SK-N-SH (cell line): ENCODE measurements around the gene SHB. TPM values are rescaled to one million over a fixed set of nuclear protein-coding genes. Genes with fewer than 3 reads are reported as not detected.

Experiments
- CTCF ChIA-PET: fragments of 300-600, 350-600 bp; formaldehyde crosslinking; extraction: SDS; loops from one replicate; lab custom pipeline; 2021; lab: Yijun Ruan, JAX
- POLR2A ChIA-PET: fragments of 350-600 bp; sonication (Branson Sonifier 250); formaldehyde crosslinking; extraction: SDS; loops from one replicate; lab custom pipeline; 2020; ENCODE audit warnings: antibody characterized with exemption, inconsistent platforms; lab: Yijun Ruan, JAX
- DNase-seq: peaks from one replicate; pipeline ENCODE4 v3.0.0; 2012
- H2AFZ ChIP-seq: fragments of 200-600 bp; sonication (generic); 2 replicates; pipeline ENCODE4 v1.8.1; 2016; ENCODE audit warnings: antibody characterized with exemption, mild to moderate bottlenecking, low read depth
- H3F3A ChIP-seq: fragments of 200-600 bp; sonication (generic); replicated peaks from 2 replicates; pipeline ENCODE3; 2016; ENCODE audit warnings: antibody characterized with exemption, mild to moderate bottlenecking; ENCODE audit not compliant: insufficient read depth
- H3K27ac ChIP-seq, 2 experiments: fragments of 200-500 bp in 1 of 2; fragments of 200-600 bp in 1 of 2; sonication (Bioruptor generic) in 1 of 2; sonication (generic), shearing (Covaris generic) in 1 of 2; 2 replicates each; pipeline versions ENCODE4 v1.5.1 to v1.6.1; 2014 to 2016; ENCODE audit warnings: low read depth in 2 of 2, inconsistent platforms in 1 of 2, low read length in 1 of 2, mild to moderate bottlenecking in 1 of 2, mixed read lengths in 1 of 2
- H3K27me3 ChIP-seq: fragments of 200-600 bp; sonication (generic), shearing (Covaris generic); 2 replicates; pipeline ENCODE4 v1.6.1; 2016; ENCODE audit warnings: mixed run types; ENCODE audit not compliant: insufficient read depth
- H3K36me3 ChIP-seq, 2 experiments: fragments of 200-500 bp in 1 of 2; fragments of 200-600 bp in 1 of 2; sonication (Bioruptor generic) in 1 of 2; sonication (generic) in 1 of 2; replicated peaks in 1 of 2; 2 replicates each; pipeline versions ENCODE3 to v1.5.1; 2014 to 2016; ENCODE audit warnings: low read length in 1 of 2, mild to moderate bottlenecking in 1 of 2; ENCODE audit not compliant: insufficient read depth in 2 of 2, control insufficient read depth in 1 of 2
- H3K4me1 ChIP-seq, 2 experiments: fragments of 200-500 bp in 1 of 2; fragments of 200-600 bp in 1 of 2; sonication (Bioruptor generic) in 1 of 2; sonication (generic), shearing (Covaris generic) in 1 of 2; 2 replicates each; pipeline versions ENCODE4 v1.5.1 to v1.6.1; 2014 to 2016; ENCODE audit warnings: low read depth in 1 of 2, low read length in 1 of 2, mixed run types in 1 of 2; ENCODE audit not compliant: insufficient read depth in 2 of 2, control insufficient read depth in 1 of 2
- H3K4me2 ChIP-seq: fragments of 200-600 bp; sonication (generic), shearing (Covaris generic); 2 replicates; pipeline ENCODE4 v1.6.1; 2017; ENCODE audit warnings: mixed run types
- H3K4me3 ChIP-seq, 2 experiments: fragments of 200-500 bp in 1 of 2; fragments of 200-600 bp in 1 of 2; sonication (Bioruptor generic) in 1 of 2; sonication (generic), shearing (Covaris generic) in 1 of 2; 2 replicates each; pipeline versions ENCODE4 v1.5.1 to v1.8.1; 2014 to 2016; ENCODE audit warnings: low read depth in 2 of 2, inconsistent platforms in 1 of 2, low read length in 1 of 2, mild to moderate bottlenecking in 1 of 2, mixed read lengths in 1 of 2, moderate library complexity in 1 of 2
- H3K79me2 ChIP-seq: fragments of 200-600 bp; sonication (generic); 2 replicates; pipeline ENCODE4 v1.8.1; 2017; ENCODE audit warnings: mild to moderate bottlenecking; ENCODE audit not compliant: insufficient read depth
- H3K9ac ChIP-seq: fragments of 200-600 bp; sonication (generic); 2 replicates; pipeline ENCODE4 v1.6.1; 2017; ENCODE audit warnings: mixed run types
- H3K9me2 ChIP-seq: fragments of 200-600 bp; sonication (generic); 2 replicates; pipeline ENCODE4 v1.6.1; 2017; ENCODE audit warnings: mixed run types
- H3K9me3 ChIP-seq: fragments of 200-600 bp; sonication (generic); 2 replicates; pipeline ENCODE4 v1.6.1; 2017; ENCODE audit warnings: mixed run types, mild to moderate bottlenecking, moderate library complexity
- H4K20me1 ChIP-seq: fragments of 200-600 bp; sonication (generic); 2 replicates; pipeline ENCODE4 v1.6.1; 2017; ENCODE audit warnings: mild to moderate bottlenecking, mixed run types; ENCODE audit not compliant: insufficient read depth
- CHD2 ChIP-seq: fragments of 150-350 bp; IDR thresholded peaks from 2 replicates; pipeline ENCODE4 v1.6.1; 2018; ENCODE audit warnings: low read length; ENCODE audit not compliant: partially characterized antibody
- CTCF ChIP-seq: fragments of 200-600 bp; sonication (generic); IDR thresholded peaks from 2 replicates; pipeline ENCODE4 v1.6.1; 2017; ENCODE audit warnings: antibody characterized with exemption, mild to moderate bottlenecking, moderate library complexity
- ELF1 ChIP-seq: IDR thresholded peaks from 2 replicates; pipeline ENCODE4 v1.4.0; 2012
- EP300 ChIP-seq, 2 experiments: IDR thresholded peaks; 2 replicates each; pipeline versions ENCODE4 v1.4.0 to v1.6.1; 2012; ENCODE audit warnings: borderline replicate concordance in 1 of 2, low read depth in 1 of 2, low read length in 1 of 2
- FOSL2 ChIP-seq: IDR thresholded peaks from 2 replicates; pipeline ENCODE4 v1.4.0; 2012; ENCODE audit warnings: low read depth, mild to moderate bottlenecking, moderate library complexity, borderline replicate concordance
- FOXJ3 ChIP-seq: sonication (generic); formaldehyde crosslinking; IDR thresholded peaks from 2 replicates; pipeline ENCODE4 v1.5.1; 2020; ENCODE audit warnings: mild to moderate bottlenecking, missing genetic modification reagents
- GATA2 ChIP-seq: sonication (generic); formaldehyde crosslinking; IDR thresholded peaks from 2 replicates; pipeline ENCODE4 v1.5.0; 2020; ENCODE audit warnings: mild to moderate bottlenecking, missing genetic modification reagents
- JUND ChIP-seq: IDR thresholded peaks from 2 replicates; pipeline ENCODE4 v1.4.0; 2012
- MAX ChIP-seq: IDR thresholded peaks from 2 replicates; pipeline ENCODE4 v1.4.0; 2012; ENCODE audit warnings: low read depth
- MXI1 ChIP-seq: IDR thresholded peaks from 2 replicates; pipeline ENCODE4 v1.6.1; 2012; ENCODE audit warnings: mild to moderate bottlenecking, low read depth, low read length, improper control_type of control experiment
- NFIC ChIP-seq: IDR thresholded peaks from 2 replicates; pipeline ENCODE4 v1.4.0; 2012; ENCODE audit warnings: borderline replicate concordance
- PBX3 ChIP-seq: IDR thresholded peaks from 2 replicates; pipeline ENCODE4; 2012
- TAF1 ChIP-seq: IDR thresholded peaks from 2 replicates; pipeline ENCODE4 v1.6.1; 2012; ENCODE audit warnings: low read depth, mild to moderate bottlenecking, low read length, moderate library complexity, borderline replicate concordance
- TEAD4 ChIP-seq: IDR thresholded peaks from 2 replicates; pipeline ENCODE4 v1.4.0; 2012; ENCODE audit warnings: mild to moderate bottlenecking, borderline replicate concordance; ENCODE audit not compliant: insufficient read depth
- USF1 ChIP-seq: IDR thresholded peaks from 2 replicates; pipeline ENCODE4 v1.4.0; 2012; ENCODE audit warnings: low read depth, borderline replicate concordance
- WGBS: methylation state at CpG from one replicate; pipeline ENCODE4 v1.1.6; 2017; ENCODE audit warnings: low lambda C conversion rate; 5-methylcytosine and 5-hydroxymethylcytosine counted together
- polyA plus RNA-seq, 3 experiments: library from polyadenylated mRNA; depleted of rRNA; stranded (reverse); fragments of >200 nt; gene quantifications; 2 replicates each; pipeline ENCODE4 v1.2.3, GENCODE V29; 2012
- TF ChIP-seq, protein P1 (sequence below): IDR thresholded peaks from 2 replicates; pipeline ENCODE4 v1.6.1; 2012; ENCODE audit warnings: mild to moderate bottlenecking, low read depth, low read length, moderate library complexity
- TF ChIP-seq, protein P2 (sequence below): fragments of 150-350 bp; IDR thresholded peaks from 2 replicates; pipeline ENCODE4 v1.6.1; 2016; ENCODE audit warnings: mild to moderate bottlenecking, low read depth, low read length

The SHB gene
- polyA plus RNA-seq, 1 of the 3 experiments (the other 2 are of a cell fraction) = 26.0 TPM

GRCh38 chr9:37873955-37874354, 195.1 kb downstream of the SHB start:
- Histone ChIP-seq H3K4me1 (no peaks in the 10 kb centered on the region), H3K9ac (no peak overlapping the region), H3K4me2 (no peak overlapping the region), H2AFZ (no peak overlapping the region), H3K9me3 (no peaks in the 10 kb centered on the region), H3K4me3 (no peak overlapping the region), H3K79me2 (no peaks in the 10 kb centered on the region), H3K27ac (no peak overlapping the region), H3F3A (no peaks in the 10 kb centered on the region), H4K20me1 (no peaks in the 10 kb centered on the region), H3K27me3 (no peaks in the 10 kb centered on the region), H3K36me3 (peaks cover 7 to 17% of the 10 kb centered on the region in 2 experiments), H3K9me2 (no peaks in the 10 kb centered on the region)
- TF ChIP-seq JUND = no peak
- no peak for TF ChIP-seq NFIC
- TF ChIP-seq CHD2 = no peak
- TF ChIP-seq EP300 (IDR thresholded peaks at IDR 0.05; ENCODE audit: borderline replicate concordance in 1 of 2, low read depth in 1 of 2, low read length in 1 of 2) = no peak
- TF ChIP-seq GATA2 (CRISPR knock-in tag) = no peak
- no peak for TF ChIP-seq TEAD4
- no peak for TF ChIP-seq FOSL2
- no peak for TF ChIP-seq TAF1
- no peak for TF ChIP-seq USF1
- no peak for TF ChIP-seq MAX
- no peak for TF ChIP-seq CTCF
- TF ChIP-seq PBX3 = no peak
- TF ChIP-seq MXI1 = no peak
- TF ChIP-seq, protein P1, sequence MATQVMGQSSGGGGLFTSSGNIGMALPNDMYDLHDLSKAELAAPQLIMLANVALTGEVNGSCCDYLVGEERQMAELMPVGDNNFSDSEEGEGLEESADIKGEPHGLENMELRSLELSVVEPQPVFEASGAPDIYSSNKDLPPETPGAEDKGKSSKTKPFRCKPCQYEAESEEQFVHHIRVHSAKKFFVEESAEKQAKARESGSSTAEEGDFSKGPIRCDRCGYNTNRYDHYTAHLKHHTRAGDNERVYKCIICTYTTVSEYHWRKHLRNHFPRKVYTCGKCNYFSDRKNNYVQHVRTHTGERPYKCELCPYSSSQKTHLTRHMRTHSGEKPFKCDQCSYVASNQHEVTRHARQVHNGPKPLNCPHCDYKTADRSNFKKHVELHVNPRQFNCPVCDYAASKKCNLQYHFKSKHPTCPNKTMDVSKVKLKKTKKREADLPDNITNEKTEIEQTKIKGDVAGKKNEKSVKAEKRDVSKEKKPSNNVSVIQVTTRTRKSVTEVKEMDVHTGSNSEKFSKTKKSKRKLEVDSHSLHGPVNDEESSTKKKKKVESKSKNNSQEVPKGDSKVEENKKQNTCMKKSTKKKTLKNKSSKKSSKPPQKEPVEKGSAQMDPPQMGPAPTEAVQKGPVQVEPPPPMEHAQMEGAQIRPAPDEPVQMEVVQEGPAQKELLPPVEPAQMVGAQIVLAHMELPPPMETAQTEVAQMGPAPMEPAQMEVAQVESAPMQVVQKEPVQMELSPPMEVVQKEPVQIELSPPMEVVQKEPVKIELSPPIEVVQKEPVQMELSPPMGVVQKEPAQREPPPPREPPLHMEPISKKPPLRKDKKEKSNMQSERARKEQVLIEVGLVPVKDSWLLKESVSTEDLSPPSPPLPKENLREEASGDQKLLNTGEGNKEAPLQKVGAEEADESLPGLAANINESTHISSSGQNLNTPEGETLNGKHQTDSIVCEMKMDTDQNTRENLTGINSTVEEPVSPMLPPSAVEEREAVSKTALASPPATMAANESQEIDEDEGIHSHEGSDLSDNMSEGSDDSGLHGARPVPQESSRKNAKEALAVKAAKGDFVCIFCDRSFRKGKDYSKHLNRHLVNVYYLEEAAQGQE = no peak
- no peak for TF ChIP-seq ELF1
- TF ChIP-seq, protein P2, sequence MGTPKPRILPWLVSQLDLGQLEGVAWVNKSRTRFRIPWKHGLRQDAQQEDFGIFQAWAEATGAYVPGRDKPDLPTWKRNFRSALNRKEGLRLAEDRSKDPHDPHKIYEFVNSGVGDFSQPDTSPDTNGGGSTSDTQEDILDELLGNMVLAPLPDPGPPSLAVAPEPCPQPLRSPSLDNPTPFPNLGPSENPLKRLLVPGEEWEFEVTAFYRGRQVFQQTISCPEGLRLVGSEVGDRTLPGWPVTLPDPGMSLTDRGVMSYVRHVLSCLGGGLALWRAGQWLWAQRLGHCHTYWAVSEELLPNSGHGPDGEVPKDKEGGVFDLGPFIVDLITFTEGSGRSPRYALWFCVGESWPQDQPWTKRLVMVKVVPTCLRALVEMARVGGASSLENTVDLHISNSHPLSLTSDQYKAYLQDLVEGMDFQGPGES = no peak
- TF ChIP-seq FOXJ3 = no peak
- POLR2A ChIA-PET = no interaction called here
- DNase-seq = no peak
- CTCF ChIA-PET = interaction anchor here (0.6 to 0.9 kb wide), 2 partner anchors 14 to 543 kb away, joined by 3 read pairs; no protein-coding TSS in a partner anchor
- 95% methylated on average over 2 of the region's 2 CpGs for WGBS
